ENCODE measurements around the gene SUZ12.
A peak's percentile ranks its signal among the peaks of the same experiment; 100 is the strongest.
"Not testable (repeated sequence)": the region's sequence is repeated elsewhere in the genome, so short reads cannot be mapped to it uniquely, and the experiment has no call there.

SUZ12 gene

DNA sequence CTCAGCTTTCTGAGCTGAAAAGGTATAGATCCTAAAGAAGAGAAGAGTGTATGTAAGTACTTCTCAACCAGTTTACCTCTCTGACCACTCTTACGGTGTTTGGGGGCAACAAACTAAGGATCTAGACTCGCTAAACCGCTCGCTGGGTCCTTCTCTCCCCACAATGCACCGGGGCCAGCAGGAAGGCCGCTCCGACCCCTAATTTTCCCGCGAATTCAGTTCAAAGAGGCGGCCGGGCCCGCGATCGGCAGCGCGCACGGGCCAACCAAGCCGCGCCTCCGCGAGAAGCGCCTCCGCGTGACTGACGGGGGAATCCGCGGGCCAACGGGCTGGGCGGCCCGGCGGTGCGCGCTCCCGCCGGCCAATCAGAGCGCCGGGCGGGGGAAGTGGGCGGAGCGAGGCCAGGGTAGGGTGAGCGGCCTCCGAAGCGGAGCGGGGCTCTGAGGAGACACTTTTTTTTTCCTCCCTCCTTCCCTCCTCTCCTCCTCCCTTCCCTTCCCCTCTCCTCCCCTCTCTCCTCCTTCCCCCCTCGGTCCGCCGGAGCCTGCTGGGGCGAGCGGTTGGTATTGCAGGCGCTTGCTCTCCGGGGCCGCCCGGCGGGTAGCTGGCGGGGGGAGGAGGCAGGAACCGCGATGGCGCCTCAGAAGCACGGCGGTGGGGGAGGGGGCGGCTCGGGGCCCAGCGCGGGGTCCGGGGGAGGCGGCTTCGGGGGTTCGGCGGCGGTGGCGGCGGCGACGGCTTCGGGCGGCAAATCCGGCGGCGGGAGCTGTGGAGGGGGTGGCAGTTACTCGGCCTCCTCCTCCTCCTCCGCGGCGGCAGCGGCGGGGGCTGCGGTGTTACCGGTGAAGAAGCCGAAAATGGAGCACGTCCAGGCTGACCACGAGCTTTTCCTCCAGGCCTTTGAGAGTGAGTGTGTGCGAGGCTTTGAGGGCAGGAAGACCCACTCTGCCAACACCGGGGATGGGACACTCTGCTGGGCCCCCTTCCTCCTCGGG, at the start of gene SUZ12:
SUZ12 (plus strand) TSS at position 393 of the 995 bp plus-strand sequence; CDS start at position 633, 240 bp downstream.
- DNase-seq (ENCODE audit: low read depth), result peak; percentile 68

DNA sequence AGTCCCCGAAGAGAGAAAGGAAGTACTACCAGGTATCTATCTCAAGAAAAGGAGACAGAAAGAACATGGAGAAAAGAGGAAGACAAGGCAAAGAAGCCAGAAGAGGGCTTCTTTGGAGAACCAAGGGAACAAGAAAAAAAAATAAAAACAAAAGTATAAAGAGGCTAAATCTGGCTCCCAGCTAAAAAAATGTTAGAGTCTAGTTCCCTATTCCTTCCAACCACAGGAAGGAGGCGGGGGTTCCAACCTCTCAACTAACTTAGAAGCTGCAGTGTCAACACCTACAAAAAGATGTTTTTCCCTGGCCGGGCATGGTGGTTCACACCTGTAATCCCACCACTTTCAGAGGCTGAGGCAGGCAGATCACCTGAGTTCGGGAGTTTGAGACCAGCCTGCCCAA, 48.7 kb upstream of the SUZ12 start:
- DNase-seq (ENCODE audit: low read depth), result no peak

GRCh38 chr17:31900877-31901276, 35.9 kb upstream of the SUZ12 start:
- no peak for DNase-seq (ENCODE audit: low read depth)

- no peak for DNase-seq (ENCODE audit: low read depth)
Measured at GRCh38 chr17:31902693-31903092, 34.1 kb upstream of the SUZ12 start.

GRCh38 chr17:31903401-31903800, 33.4 kb upstream of the SUZ12 start:
- no peak for DNase-seq (ENCODE audit: low read depth)

DNA sequence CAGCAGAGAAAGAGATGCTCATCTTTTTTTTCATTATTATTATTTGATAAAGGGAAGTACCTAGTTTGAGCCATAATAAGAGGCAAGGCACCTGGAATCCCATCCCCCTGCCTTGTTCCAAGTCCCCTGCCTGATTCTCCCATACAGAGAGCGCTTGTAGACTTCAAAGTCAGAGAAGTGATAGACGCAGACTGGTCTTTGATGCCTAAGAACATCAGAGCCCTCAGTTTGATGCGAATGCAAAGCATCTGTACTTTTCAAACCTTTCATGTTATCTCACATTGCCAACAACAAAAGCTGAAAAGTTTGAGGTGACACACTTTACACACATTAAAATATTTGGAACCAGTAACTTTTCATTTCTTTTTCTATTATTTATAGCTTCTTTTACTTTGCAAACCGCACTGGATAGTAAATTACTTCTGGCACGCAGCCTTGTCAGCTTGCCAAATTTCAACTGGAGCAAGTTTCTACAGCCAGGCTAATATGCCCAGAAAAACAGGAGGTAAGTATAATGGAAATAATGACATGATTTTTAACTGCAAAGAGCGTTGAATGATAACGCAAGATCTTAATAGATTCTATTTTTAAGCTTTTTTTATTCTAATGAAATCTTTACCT, 29.4 kb upstream of the SUZ12 start:
- DNase-seq (ENCODE audit: low read depth), result no peak

GRCh38 chr17:31908386-31908785, 28.4 kb upstream of the SUZ12 start:
- DNase-seq (ENCODE audit: low read depth), result no peak

DNA sequence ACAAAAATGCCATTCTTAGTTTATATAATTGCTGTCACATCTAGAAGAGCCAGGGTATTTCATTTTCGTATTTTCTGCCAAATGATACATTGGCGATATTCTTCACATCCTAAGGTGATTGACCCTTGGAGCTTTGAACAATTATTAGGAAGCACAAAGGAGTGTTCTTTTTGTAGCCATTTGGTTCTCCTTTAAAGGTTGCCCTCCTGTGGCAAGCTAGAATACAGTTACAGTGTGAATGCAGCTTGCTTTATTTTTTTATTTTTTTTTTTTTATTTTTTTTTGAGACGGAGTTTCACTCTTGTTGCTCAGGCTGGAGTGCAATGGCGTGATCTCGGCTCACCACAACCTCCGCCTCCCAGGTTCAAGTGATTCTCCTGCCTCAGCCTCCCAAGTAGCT, 24.1 kb upstream of the SUZ12 start:
- not testable (repeated sequence) for DNase-seq (ENCODE audit: low read depth)

DNA sequence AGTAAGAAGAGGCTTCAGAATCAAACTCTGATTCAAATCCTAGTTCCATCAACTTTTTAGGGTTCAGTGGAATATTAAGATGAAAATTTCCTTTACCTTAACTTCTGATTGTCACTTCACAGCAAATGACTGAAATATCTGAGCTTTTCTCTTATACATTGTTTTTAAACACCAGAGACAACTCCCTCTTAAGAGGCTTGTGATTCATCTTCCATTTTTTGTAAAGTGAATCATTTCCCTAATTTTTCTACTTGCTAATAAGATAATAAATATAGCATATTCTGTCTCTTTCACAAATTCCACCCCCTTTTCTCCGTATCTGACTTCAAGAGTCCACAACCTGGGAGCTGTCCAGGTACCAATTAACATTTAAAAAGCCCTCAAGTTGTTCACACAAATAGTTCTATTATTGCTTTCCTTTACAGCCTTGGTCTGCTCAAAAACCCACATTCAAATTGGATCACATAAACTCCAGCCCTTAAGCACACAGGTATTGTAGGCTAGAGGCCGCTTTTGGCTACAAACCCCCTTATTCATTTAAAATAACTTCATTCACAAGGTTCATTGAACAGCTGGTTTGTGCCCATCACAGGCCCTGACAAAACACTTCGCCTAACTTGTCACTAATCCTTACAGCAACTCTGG, 21.2 kb upstream of the SUZ12 start:
- no peak for DNase-seq (ENCODE audit: low read depth)

- no peak for DNase-seq (ENCODE audit: low read depth)
Measured at GRCh38 chr17:31916491-31917064, 20.2 kb upstream of the SUZ12 start.

GRCh38 chr17:31917065-31917529, 19.7 kb upstream of the SUZ12 start:
- DNase-seq (ENCODE audit: low read depth), result no peak

DNA sequence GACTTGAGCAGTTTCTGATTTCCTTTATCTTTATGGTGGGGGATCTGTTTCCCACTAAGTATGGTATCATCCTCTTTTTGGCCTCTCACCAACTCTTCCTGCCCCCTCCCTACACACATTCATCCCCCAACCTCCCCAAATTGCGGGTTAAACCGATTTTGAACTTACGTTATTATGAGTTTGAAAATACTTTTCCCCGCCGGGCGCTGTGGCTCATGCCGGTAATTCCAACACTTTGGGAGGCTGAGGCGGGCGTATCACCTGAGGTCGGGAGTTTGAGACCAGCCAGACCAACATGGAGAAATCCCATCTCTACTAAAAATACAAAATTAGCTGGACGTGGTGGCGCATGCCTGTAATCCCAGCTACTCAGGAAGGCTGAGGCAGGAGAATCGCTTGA, 19.1 kb upstream of the SUZ12 start:
- not testable (repeated sequence) for DNase-seq (ENCODE audit: low read depth)

DNA sequence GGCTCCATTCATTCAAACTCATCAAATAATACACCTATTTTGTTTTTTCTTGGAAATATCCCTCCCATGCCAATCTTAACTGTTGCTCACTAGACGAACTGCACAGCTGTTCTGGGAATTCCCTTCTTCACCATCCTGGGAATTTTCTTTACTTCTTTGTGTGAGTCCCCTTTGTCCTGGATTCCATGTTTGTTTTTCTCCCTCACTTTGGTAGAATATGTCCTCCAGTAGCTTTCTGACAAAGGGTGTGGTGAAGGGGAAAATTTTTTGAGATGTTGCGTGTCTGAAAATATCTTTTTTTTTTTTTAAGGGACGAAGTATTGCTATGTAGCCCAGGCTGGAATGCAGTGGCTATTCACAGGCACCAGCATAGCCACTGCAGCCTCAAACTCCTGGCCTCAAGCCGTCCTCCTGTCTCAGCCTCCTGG, 18.1 kb upstream of the SUZ12 start:
- DNase-seq (ENCODE audit: low read depth), result no peak

GRCh38 chr17:31919802-31920525, 16.8 kb upstream of the SUZ12 start:
- DNase-seq (ENCODE audit: low read depth), result no peak

DNA sequence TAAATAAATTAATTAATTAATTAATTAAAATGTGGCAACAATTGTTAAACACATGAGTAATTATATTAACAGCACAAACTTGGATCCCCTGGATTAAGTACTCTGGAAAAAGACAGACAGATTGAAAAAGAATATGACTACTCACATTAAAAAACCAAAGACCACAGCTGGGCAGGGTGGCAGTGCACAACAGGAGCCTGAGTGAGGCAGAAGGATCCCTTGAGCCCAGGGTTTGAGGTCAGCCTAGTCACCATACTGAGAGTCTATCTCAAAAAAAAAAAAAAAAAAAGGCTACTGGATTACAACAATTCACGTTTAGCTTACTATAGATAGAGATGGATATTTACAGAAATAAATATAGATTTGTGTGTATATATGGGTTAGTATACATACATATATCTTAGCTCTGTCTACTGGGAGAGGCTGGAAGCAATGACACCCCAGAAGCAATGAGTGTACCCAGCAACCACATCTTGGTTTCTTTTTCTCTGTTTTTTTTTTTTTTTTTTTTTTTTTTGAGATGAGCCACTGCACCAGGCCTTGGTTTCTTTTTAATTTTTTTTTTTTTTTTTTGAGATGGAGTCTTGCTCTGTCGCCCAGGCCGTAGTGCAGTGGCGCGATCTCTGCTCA, 10.6 kb upstream of the SUZ12 start:
- DNase-seq (ENCODE audit: low read depth), result no peak

DNA sequence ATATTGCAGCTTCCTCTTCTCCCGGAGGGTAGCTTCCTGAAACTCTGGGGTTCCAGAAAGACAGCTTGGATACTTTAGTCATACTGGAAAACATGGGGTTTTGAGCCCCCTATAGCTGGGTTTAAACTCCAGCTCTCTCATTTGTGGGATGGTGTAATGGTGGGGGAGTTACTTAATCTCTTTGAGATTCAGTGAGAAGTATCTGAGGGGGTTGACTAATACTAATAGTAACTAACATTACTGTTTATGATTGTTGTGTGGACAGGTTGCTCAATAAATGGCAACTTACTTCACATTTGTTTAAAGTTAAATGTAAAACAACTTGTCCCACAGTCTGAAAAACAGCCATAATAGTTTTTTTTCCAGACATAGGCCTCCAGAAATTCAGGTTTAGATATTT, 5.1 kb upstream of the SUZ12 start:
- no peak for DNase-seq (ENCODE audit: low read depth)

DNA sequence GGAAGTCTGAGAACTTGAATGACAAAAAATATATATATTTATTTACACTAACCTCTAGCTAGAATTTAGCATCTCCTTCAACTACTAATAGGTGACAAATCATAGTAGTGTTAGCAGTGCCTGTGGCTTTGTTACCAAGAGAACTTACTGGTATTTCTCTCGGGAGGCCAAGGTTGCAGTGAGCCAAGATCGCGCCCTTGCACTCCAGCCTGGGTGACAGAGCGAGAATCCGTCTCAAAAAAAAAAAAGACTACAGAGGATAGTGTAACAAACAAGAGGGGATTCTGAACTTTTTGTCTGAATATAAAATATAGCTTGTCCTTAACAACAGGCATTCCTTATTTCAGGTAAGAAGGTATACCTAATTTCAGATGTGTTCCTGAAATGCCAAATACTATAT, 1.3 kb upstream of the SUZ12 start:
- DNase-seq (ENCODE audit: low read depth), result no peak

DNA sequence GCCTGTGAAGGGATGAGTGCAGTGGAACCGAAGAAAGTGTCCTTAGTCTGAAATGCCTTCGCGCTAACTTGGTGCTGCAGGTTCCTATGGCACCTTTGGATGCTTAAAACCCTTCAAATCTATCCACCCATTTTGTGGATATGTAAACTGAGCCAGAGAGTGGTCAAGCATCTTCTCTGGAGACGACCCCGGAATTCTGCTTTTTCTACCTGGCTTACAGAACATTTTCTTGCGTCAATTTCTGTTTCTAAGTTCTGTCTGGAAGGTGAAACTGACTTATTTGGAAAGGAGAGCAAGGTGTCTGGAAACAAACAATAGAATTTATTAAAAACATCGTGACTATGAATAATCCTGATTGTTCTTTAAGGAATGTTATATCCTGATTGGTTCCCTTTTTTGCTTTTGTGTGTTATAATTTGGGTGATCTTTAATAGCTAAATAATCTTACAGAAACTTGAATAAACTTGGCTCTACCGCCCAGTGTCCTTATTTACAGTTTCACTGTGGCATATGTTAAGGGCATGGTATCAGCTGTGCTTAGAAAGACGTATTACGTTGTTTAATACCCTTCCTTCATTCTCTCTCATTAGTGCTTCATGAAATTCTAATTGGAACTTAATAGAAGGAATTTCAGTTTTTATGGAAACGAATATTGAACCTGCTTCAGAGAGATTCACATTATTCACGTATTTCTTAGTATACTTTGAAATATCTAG, 1.3 kb downstream of the SUZ12 start:
- DNase-seq (ENCODE audit: low read depth), result not testable (repeated sequence)

DNA sequence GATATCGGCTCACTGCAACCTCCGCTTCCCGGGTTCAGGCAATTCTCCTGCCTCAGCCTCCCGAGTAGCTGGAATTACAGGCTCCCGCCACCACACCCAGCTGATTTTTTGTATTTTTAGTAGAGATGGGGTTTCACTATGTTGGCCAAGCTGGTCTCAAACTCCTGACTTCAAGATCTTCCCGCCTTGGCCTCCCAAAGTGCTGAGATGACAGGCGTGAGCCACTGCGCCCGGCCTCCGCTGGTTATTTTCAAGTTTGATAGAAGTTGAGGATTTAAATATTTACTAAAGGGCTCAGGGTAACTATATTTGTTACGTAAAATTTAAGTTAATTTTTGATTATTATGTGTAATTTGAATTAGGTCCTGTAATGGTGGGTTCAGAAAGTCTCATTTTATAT, 5.1 kb downstream of the SUZ12 start:
- DNase-seq (ENCODE audit: low read depth), result not testable (repeated sequence)

GRCh38 chr17:31942396-31942795, 5.6 kb downstream of the SUZ12 start:
- not testable (repeated sequence) for DNase-seq (ENCODE audit: low read depth)

All from stimulated activated CD8-positive, alpha-beta memory T cell treated with anti-CD3 and anti-CD28 coated beads, Interleukin-7, amount 100 ng/mL, for 24 hours (primary cell).